DMS 273 (cell line): Measurements from ENCODE around the gene TMEM270.

Source experiments
- DNase-seq: peaks from one replicate; lab custom pipeline; 2025; ENCODE audit not compliant: unreplicated experiment; lab: John Stamatoyannopoulos, UW

Gene TMEM270

GRCh38 chr7:73904219-73905137 is 43.5 kb downstream of the TMEM270 start:
- DNase-seq, result peak; percentile 72

DNA sequence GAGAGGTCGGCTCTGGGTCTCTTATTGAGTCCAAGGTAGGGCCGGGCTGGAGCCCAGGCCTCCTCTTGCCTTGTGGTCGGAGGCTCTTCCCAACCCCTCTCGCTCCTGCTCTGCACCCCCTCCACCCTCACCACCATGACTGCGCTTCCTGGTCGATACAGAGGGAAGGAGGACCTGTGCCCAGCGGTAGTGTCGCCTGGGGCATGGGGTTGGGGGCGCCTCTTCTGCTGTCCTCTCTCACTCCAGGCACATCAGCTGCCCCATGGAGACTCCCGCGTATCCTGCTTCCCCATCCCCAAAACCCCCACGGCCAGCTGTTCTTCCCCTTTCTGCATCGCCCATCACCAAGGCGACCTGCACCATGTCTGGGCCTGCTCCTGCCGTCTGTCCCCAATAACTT is 44.4 kb downstream of the TMEM270 start:
- DNase-seq, result peak; percentile 92

- no peak for DNase-seq
These were observed 45.9 kb downstream of the TMEM270 start for GRCh38 chr7:73906874-73907273.

DNA sequence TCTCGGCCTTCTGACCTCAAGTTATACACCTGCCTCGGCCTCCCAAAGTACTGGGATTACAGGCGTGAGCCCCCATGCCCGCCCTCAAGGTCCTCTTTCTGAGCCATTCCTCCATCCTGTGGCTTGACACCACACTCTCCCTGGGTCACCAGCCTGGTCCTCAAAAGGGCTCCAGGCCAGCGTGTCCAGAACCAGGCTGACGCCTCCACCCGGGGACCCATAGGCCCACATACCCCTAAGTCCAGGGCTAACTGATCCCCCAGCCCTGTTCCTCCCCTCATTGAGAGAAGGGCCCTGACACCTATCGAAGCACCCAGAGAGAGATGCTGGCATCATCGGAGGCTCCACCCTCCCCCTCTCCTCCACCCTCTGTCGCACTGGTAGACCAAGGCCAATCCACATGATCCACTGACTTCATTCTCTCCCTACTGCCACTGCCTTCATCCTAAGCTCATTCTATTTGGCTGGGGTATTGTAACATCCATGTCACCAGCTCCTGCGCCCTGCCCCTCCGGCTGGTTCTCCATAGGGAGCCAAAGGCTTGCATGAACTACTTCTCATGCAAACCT is 46.7 kb downstream of the TMEM270 start:
- DNase-seq, result no peak

DNA sequence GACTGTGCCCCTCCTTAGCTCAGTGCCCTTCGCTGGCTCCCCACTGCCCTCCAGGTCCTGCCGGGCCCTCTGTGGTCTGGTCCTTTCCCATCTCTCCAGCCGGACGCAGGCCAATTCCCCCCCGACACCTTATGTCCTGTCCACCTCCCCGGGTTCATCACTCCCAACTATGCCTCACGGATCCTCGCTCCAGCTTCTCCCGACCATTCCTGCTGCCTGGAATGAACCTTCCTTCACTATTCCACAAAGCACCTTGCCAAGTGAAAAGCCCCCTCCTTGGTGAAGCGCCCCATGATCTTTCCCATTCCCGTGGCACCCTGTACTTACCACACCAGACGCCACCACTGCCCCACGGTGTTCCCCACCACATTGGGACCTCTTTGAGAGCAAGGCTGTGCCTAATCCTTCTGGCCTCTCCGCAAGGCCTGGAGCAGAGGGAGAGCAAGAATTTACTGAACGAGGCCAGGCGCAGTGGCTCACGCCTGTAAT is 47.2 kb downstream of the TMEM270 start:
- DNase-seq, result no peak

DNA sequence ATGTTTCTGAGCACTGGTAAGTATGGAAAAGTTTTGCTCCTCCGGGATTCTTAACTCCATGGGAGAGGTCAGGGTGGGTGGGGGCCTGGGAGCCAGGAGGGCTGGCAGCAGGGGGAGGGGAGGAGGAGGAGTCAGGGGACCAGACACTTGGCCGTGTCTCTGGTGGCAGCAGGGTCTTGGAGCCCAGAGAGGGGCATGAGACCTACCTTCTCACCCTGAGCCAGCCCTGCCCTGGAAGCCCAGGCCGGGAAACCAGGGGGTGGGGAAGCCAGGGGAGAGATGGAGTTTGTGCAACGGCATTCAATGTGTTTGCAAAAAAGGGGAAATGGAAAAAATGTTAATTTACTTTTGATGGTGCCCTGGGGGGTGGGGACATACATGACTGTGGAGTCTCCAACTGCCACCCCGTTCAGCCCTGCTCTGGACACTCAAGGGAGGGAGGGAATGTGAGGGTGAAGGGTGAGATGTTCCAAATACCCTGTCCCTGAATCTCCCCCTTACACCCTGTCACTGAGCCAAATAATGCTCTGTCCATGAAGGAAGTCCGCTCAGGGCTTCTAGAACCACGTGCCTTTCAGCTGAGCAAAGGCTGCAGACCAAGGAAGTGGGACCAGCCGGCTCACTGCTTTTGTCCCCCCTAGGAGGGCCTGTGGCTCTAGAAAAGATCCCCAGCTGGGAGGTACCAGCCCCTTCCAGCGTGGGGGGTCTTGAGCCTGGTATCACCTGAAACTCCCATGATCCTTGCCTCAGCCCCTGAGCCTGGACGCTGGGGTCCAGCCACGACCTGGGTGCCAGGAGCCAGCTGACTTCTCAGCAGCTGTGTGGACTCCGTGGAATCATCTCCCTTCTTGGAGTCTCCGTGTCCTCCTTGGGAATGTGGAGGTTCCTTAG is 48.3 kb downstream of the TMEM270 start:
- DNase-seq, result no peak

DNA sequence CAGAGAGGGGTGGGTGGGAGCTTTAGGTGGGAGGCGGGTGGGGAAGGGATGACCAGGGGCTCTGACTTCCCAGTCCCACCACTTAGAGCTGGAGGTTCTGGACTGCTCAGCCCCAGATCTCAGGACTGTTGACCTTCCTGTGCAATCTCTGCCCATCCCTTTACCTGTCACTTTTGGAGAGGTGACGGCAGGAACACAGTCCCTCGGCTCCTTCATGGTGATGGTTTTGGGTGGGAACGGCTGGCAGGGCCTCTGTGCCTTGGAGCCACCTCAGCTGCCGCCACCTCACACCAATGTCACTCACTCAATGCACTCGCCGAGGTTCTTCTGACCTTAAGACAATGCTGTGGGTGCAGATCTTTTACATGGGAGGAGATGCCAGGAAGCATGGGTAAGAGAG is 49.0 kb downstream of the TMEM270 start:
- no peak for DNase-seq

GRCh38 chr7:73912223-73912622 is 51.3 kb downstream of the TMEM270 start:
- DNase-seq, result no peak
